ENCODE results near the gene RASA3.

Gene RASA3

DNA sequence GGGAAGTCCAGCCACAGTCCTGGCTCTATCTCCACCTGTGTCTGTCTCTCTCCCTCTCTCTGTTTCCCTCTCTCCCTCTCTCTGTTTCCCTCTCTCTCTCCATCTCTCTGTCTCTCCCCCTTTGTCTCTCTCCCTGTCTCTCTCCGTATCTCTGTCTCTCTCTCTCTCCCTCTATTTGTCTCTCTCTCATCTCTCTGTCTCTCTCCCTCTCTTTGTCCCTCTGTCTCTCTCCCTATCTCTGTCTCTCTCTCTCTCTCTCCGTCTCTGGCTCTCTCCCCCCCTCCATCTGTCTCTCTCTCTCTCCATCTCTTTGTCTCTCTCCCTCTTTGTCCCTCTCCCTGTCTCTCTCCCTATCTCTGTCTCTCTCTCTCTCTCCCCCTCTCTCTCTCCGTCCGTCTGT, 119.1 kb downstream of the RASA3 start:
- no peak for DNase-seq

DNA sequence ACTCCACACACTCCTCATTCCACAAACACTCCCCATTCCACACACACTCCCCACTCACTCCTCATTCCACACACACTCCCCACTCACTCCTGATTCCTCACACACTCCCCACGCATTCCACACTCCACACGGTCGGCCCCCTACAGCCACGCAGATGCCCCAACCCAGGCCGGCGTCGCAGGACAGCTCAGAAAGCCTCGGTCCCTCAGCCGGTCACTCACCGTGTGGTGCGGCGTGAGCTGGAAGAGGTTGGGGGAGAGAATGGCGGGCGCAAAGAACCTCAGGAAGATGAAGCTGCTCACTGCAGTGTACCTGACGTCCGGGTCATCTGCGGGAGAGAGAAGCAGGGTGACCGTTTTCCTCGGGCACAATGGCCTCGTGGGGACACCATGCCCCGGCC, 119.5 kb downstream of the RASA3 start:
- no peak for DNase-seq

DNA sequence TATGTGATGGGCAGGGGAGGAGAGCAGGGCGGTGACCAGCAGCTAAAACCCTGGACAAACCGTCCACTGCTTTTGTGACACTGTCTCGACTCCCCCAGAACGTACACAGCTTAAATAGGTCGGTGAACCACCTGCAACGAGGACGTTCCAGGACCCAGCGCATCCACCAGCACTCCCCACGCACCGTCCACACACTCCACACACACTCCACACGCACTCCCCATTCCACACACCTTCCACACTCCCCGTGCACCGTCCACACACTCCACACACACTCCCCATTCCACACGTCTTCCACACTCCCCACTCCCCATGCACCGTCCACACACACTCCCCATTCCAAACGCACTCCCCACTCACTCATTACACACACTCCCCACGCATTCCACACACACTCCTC, 120.3 kb downstream of the RASA3 start:
- DNase-seq, result no peak

DNA sequence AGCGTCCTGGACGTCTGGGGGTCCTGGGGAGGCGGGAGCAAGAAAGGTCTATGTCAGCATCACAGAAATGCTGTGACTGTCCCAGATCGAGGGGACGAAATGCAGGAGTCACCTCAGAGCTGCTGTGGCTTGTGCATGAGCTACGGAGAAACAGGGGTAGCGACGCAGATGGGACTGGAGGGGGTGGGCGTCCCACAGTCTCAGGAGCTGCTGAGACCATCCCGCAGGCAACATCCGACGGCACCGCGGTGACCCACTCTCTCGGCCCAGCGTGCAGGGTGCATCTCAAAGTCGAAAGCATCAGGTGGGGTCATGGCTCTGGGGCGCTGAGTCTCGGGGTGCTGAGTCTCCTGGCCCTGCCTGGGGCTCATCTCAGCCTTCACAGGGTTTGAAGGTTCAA, 121.2 kb downstream of the RASA3 start:
- DNase-seq, result no peak

DNA sequence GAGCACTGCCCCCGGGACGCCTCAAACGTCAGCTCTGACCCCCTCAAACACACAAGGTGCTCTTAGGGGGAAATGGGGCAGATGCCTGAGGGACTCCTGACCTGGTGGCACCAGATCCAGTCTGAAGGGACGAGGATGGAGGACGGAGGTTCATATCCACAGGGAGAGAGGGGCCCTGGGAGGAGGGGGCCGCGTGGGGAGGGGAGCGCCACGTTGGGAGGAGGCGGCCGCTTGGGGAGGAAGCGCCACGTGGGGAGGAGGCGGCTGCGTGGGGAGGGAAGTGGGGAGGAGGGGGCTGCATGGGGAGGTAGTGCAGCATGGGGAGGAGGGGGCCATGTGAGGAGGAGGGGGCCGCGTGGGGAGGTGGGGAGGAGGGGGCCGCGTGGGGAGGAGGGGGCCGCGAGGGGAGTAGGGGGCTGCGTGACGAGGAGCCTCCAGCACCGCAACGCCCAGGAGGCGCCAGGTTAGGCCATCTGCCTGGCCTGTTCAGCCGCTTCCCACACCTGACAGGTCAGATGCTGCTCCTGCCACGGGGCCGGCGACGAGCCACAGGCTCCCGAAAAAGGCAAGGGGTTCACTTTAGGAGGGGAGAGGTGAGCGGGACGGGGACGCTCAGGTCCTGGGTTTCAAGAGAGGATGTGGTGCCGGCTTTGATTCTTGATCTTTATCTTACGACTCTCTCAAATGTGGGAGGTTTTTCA, 121.9 kb downstream of the RASA3 start:
- no peak for DNase-seq

DNA sequence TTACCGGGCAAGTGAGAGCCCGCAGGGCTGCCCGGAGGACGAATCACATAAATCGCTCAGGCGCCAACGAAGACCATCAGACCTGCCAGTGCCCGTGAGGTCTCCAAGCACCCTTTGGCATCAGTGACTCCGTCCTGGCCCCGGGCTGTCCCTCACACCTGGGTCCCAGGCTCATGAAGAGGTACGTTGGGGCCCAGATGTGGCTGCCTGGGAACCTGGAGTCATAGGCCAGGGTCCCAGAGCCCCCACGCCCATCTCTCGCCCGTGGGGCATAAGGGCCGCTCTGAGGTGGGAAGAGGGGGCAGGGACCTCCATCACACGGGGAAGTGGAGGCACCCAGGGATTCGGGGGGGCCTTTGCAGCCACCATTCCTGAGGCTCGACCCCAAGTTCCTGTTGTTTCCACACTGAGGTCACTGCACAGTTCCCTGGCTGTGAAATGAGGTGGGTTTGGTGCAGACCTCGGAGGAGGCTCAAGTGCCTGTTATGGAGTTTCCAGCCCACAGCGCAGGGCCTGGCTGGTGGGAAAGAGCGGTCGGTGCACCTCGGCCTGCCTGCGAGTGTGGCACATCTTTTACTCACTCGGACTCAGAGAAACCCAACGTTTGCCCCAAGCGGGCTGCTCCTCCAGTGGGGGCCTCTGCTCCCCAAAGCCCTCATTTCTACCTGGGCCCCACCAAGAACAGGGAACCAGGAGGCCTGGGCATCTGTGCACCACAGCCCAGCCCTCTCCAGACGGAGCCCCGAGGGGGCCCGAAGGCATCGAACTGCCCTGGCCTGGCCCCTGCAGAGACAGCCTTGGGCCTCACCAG, 122.6 kb downstream of the RASA3 start:
- no peak for DNase-seq

DNA sequence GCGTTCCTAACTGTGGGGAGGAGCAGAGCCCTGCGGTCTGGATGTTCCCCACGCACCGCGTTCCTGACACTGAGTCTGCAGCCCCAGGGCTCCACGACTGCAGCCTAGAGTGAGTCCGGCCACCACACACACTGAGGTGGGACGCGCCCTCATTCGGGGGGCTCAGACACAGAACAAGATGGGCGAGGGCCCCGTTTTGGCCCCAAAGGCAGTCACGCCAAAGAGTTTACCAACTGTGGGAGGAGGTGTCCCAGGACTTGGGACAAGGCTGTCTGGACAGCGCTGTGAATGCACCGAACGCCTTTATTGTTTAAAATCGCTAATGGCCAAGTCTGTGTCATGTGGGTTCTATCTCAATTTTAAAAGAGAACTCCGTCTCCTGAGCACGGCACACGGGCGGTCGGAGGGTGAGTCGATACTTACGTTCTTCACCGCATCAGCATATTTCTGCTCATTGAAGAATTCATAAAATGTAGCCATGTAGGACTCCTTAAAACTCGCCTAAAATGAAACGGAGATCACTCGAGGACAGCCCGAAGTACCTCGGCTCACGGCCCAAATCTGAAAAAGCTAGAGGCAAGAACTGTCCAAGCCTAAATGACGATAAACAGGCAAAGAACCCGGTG, 123.3 kb downstream of the RASA3 start:
- DNase-seq, result no peak

DNA sequence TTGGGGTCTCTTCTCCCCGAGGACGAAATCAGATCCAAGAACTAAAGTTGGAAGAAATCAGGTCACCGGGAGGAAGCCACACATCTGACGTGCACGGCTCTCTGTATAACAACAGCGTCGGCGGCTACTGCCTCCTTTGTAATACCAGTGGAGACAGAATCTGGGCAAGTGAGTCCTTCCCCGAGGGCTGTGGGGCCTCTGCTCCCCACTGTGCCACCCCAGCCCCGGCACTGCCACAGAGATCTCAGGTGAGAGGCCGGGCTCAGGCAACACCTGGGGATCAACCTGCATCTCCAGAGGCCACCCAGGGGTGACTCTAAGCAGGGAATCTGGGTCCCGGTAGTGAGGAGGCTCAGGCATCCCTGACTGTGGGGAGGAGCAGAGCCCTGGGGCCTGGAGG, 124.9 kb downstream of the RASA3 start:
- DNase-seq, result no peak

DNA sequence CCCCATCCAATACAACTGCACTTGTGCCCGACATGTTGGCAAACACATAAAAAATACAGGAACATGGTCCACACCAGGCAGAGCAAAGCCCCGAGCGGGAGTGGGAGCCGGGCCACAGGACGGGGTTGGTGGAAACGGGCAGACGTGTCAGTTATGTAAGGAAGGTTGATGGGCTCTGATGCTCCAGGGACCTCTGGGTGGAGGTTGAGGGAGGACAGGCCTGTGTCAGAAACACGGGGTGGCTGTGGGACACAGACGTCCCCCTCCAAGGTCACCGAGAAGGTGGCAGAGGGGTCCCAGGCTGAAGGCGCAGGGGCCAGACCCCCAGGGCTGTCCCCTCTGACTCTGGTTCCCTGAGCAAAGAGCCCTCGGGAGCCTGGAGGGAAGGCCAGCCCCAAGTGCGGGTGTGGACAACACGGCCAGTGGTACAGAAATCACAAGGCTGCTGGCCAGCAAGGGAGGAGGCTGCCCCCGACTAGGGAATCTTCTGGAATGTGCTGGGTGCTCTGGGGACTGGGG, 127.2 kb downstream of the RASA3 start:
- DNase-seq, result no peak

DNA sequence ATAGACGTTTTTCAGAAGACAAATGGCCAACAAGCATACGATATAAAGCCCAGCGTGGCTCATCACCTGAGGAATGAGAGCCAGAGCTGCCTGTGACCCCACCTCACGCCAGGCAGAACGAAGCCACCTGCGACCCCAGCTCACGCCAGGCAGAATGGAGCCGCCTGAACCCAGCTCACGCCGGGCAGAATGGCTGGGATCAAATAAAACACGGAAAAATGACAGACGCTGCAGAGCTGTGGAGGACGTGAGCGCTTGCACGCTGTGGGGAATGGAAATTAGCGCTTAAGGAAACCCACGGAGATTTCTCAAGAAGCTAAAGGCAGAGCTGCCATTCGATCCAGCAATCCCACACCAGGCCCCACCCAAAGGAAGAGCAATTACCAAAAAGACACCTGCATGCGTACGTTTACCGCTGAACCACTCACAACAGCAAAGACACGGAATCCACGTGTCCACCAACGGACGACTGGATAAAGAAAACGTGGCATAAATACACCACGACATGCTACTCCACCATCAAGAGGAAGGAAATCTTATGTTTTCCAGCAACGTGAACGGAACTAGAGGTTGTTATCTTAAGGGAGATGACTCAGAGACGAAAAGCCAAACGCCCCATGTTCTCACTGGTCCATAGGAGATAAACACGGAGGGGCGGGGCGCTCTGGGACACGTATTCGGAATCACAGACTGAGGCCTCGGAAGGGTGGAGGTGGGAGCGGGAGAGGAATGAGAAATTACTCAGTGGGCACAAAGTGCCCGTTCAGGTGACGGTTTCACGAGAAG, 127.8 kb downstream of the RASA3 start:
- no peak for DNase-seq

DNA sequence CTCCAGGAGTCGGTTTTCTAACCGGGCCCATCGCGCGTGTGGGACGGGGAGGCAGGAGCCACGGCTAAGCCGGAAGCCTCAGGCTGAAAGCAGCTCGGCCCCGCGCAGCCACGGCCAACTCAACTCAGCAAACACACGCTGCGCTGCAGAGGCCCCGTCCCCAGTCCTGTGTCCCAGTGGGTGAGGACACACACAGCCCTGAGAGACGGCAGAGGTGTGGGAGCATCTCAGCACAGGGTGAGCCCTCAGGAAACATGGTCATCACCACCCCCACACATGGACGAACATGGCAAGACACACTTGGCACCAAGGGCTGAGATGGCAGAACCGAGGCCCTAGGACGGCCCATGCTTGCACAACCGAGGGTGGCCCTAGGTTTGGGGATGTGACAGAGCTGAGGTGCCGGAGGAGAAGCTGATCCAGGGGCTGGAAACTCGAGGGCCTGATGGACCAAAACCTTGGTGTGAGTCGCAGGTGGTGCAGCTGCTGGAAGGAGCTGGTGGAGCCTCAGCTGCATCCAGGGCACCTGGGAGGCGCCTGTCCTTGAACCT, 129.6 kb downstream of the RASA3 start:
- DNase-seq, result no peak

DNA sequence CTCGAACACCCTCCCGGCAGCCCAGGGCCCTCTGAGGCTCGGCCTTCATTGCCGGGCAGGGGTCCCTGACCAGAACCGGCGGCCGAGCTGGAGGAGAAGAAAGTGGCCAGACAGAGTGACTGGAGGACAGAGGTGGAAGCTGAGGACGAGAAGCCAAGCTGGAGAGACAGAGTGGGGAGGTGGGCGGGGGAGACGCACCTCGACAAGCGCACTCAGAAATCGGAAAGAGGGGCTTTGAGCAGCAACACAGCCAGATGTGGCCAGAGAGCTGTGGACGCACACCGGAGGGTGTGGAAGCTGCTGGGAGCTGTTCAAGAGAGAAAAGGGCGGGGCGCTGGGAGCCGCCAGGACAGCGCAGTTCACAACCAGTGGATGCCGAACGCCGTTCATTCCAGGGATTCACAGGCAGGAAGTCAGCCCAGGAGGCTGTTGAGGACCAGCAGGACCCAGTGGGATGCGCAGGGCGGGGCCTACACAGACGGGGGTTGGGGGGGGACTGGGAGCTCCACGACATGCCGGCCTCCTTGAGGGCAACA, 130.3 kb downstream of the RASA3 start:
- DNase-seq, result no peak

DNA sequence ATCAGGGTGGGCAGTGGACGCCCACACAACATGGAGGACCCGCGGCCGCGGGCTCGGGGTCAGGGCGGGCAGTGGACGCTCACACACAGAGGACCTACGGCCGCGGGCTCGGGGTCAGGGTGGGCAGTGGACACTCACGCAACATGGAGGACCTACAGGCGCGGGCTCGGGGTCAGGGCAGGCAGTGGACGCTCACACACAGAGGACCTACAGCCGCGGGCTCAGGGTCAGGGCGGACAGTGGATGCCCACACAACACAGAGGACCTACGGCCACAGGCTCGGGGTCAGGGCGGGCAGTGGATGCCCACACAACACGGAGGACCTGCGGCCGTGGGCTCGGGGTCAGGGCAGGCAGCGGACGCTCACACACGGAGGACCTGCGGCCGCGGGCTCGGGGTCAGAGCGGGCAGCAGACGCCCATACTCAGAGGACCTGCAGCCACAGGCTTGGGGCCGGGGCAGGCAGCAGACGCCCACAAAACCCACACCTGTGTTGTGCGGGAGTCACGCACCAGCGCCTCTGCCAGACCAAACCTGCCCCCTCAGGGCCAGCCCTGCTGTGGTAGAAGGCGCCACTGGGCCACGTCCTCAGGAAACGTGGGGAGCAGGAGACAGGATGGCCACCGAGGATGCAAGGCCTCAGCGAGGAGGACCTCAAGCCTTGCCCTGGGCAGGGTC, 131.0 kb downstream of the RASA3 start:
- no peak for DNase-seq

DNA sequence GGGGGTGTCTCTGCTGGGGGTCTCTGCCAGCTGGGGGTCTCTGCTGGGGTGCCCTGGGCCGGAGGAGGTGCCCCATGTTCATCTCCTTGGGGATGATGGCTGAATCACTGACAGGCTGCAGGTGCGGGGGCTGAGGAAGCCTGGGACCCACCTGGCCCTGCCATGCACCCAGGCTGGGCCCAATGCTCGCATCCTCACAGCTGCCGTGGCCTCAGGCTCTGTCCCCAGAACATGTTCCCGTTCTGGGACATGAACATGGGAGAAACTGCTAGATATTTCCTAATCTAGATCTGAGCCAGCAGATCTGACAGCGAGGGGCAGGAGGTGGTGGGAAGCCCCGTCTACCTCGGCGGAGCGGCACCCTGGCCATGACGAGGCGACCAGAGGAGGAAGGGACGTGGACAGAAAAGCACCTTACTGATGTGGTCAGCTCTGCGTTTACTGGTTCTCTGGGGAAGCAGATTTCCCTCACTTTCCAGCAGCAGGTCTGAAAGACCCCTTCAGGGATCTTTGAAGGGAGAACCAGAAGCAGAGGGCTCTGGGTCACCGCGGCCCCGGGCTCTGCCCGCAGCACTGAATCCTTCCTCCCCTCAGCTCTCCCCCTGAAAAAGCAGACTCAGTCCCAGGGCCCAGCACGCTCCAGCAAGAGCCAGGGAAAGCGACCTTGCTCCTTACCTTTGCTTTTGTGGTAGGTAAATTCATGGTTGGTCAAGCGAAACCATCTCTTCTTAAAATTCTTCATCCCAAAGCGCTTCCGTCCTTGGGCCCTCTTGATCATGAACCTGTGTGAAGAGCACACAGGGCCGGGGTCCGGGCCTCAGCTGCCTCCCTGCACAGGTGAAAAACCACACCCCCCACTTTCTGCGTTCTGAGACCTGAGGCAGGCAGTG, 132.0 kb downstream of the RASA3 start:
- DNase-seq, result no peak

DNA sequence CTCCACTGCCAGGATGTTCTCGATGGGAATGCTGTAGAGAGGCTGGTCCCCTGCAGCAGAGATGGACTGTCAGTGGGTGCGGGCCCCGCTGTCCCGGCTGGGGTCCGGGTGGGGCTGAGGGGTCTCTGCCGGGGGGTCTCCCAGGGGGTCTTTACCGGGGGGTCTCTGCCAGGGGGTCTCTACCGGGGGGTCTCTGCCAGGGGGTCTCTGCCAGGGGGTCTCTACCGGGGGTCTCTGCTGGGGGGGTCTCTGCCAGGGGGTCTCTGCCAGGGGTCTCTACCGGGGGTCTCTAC, 132.9 kb downstream of the RASA3 start:
- no peak for DNase-seq

DNA sequence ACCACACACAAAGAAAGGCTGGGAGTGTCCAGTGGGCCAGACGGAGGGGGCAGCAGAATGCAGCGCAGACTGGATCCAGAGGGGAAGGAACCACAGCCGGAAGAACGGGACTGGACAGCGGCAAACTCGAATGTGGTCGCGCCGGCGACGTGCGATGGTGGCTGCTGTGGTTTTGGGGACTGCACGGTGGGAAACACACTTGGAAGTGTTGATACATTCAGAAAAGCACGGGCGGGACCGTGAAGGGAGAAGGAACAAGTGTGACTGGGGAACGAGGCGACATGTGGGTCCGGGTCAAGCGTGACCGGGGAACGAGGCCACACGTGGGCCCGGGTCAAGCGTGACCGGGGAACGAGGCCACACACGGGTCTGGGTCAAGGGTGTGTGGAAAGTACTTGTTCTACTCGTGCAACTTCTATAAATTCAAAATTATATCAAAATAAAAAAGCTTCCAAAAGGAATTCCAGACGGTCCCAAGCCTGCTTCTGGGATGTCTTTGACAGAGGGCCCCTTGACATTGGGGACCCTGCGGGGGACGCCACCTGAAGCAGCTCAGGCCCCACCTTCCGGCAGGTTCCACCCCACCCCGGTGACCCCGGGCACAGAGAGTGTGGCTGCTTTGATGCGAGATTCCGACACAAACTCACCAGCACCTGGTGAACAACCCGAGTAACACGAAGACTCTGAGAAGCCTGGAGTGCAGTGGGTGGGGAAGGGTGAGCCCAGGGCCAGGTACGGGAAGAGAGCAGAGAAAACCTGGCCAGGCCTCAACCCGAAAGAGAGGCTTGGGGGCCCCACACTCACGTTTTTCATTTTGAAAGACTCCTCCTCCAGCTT, 133.4 kb downstream of the RASA3 start:
- DNase-seq, result no peak

DNA sequence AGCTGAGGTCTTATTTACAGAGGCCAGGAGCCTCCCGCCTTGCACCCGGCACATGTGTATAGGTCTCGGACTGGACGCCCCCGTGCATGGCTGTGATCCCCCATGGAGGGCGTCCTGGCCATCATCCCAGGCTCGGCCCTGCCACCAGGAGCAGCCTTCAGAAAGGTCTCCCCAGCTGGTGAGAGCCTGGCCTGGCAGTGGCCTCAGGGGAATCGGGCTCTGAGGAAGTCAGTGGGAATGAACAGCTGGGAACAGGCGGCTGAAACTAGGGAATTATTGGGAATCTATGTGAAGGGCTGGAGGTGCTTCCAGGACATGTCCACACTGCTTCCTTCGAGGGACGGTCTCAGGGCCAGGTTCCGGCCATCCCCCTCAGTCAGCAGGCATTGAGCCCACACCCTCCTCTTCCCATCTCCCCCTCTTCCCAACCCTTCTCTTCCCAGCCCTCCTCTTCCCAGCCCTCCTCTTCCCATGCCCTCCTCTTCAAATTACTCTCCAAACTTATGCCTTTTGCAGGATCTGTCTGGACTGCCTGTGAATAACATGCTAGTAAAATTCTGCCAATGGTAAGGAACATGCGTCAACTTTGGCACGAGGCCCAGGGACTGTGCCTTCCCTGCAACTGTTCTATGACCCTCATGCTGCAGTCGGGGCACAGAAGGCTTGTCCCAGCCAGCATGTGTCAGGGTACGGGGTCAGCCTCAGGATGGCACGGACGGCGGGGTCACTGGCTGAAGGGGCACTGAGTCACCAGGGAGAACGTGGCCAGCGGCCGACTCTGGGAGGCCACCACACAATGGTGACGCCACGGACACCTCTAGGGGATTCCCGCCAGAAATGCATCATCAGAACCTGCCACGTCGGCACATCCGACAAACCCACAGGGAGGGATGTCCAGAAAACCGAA, 134.3 kb downstream of the RASA3 start:
- DNase-seq, result no peak

DNA sequence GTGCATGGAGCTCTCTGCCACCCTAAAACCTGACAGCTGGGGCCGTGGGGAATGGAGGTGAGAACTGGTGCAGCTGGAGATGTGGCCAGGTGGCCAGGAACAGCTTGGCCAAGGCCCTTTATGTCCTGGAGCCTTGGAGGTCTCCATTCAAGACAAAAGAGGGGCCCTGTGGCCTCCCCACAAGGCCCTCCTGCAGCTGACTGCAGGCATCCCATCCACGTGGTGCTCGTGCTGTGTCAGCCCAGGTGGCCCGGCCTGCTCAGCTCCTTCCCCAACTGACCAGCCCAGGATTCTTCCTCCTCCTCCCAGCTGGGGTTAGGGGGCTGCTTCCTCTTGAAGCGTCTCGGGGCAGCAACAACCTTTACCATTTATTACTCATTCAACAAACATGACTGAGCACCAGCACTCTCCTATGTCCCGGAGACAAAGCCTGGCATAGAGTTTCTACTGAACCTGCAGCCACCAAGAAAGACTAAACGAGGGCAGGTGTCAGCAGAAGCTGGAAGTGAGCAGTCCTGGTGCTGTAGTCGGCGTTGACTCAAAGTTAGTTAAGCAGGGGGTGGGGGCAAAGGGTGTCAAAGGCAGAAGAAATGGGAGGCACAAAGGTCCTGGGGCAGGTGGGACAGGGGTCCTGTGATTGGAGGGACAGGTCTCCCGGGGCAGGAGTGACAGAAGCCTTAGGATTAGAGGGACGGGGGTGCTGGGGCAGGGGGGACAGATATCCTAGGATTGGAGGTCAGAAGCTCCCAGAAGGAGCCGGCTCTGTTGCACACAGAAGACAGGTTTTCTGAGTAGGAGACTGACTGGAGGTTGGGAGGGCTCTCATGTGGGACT, 135.3 kb downstream of the RASA3 start:
- DNase-seq, result no peak
